HEK293T (cell line): ENCODE data around the gene RASAL3.

ENCODE experiments used
- CTCF ChIA-PET: fragments of 350-600 bp; formaldehyde crosslinking; extraction: SDS; loops from one replicate; lab custom pipeline; 2021; ENCODE audit warnings: antibody characterized with exemption, inconsistent platforms; lab: Yijun Ruan, JAX
- POLR2A ChIA-PET: fragments of 350-600 bp; formaldehyde crosslinking; extraction: SDS; loops from one replicate; lab custom pipeline; 2020; ENCODE audit warnings: antibody characterized with exemption, inconsistent platforms; lab: Yijun Ruan, JAX
- DNase-seq: peaks from one replicate; pipeline ENCODE4 v3.0.0; 2012; ENCODE audit warnings: mixed read lengths; ENCODE audit errors: extremely low spot score
- ARNT ChIP-seq: fragments of 450-650 bp; IDR thresholded peaks from 2 replicates; pipeline ENCODE4 v1.6.1; 2017; ENCODE audit warnings: mild to moderate bottlenecking
- BHLHE40 ChIP-seq: fragments of 450-650 bp; IDR thresholded peaks from 2 replicates; pipeline ENCODE4 v1.6.1; 2016; ENCODE audit warnings: mild to moderate bottlenecking, moderate library complexity, borderline replicate concordance
- CTBP1 ChIP-seq: fragments of 450-650 bp; IDR thresholded peaks from 2 replicates; pipeline ENCODE4 v1.6.1; 2016; ENCODE audit warnings: borderline replicate concordance
- ELF4 ChIP-seq: fragments of 450-650 bp; IDR thresholded peaks from 2 replicates; pipeline ENCODE4 v1.6.1; 2017; ENCODE audit warnings: antibody characterized with exemption
- FOXA1 ChIP-seq: fragments of 450-650 bp; IDR thresholded peaks from 2 replicates; pipeline ENCODE4 v1.6.1; 2016; ENCODE audit warnings: mild to moderate bottlenecking
- FOXK2 ChIP-seq: fragments of 450-650 bp; IDR thresholded peaks from 2 replicates; pipeline ENCODE4 v1.6.1; 2016; ENCODE audit warnings: mild to moderate bottlenecking
- FOXM1 ChIP-seq: fragments of 450-650 bp; IDR thresholded peaks from 2 replicates; pipeline ENCODE4 v1.6.1; 2017; ENCODE audit warnings: mild to moderate bottlenecking, borderline replicate concordance
- HDGF ChIP-seq: fragments of 450-650 bp; IDR thresholded peaks from 2 replicates; pipeline ENCODE4 v1.6.1; 2017; ENCODE audit warnings: antibody characterized with exemption, borderline replicate concordance
- L3MBTL2 ChIP-seq: fragments of 450-650 bp; conservative IDR thresholded peaks from 2 replicates; pipeline ENCODE4 v1.6.1; 2016; ENCODE audit warnings: mild to moderate bottlenecking
- LEF1 ChIP-seq: fragments of 450-650 bp; IDR thresholded peaks from 2 replicates; pipeline ENCODE4 v1.6.1; 2017; ENCODE audit warnings: mild to moderate bottlenecking, borderline replicate concordance
- NFRKB ChIP-seq: fragments of 450-650 bp; IDR thresholded peaks from 2 replicates; pipeline ENCODE4 v1.6.1; 2016; ENCODE audit warnings: mild to moderate bottlenecking, moderate library complexity
- PKNOX1 ChIP-seq: fragments of 450-650 bp; IDR thresholded peaks from 2 replicates; pipeline ENCODE4 v1.6.1; 2016
- SP1 ChIP-seq: fragments of 450-650 bp; IDR thresholded peaks from 2 replicates; pipeline ENCODE4 v1.6.1; 2017
- SUZ12 ChIP-seq: fragments of 450-650 bp; IDR thresholded peaks from 2 replicates; pipeline ENCODE4 v1.6.1; 2016; ENCODE audit warnings: mild to moderate bottlenecking
- TARDBP ChIP-seq: fragments of 450-650 bp; IDR thresholded peaks from 2 replicates; pipeline ENCODE4 v1.6.1; 2016
- ZNF384 ChIP-seq: fragments of 450-650 bp; IDR thresholded peaks from 2 replicates; pipeline ENCODE4 v1.6.1; 2016

Gene RASAL3

GRCh38 chr19:15456441-15456840 lies 7.9 kb downstream of the RASAL3 start:
- ChIA-PET CTCF (interaction anchor here (0.6 kb wide), 1 partner anchor 146 kb away, joined by 3 read pairs; no protein-coding TSS in a partner anchor), POLR2A (no interaction called here)
- TF ChIP-seq CTBP1 (no peak), BHLHE40 (no peak), ELF4 (no peak), L3MBTL2 (no peak), FOXM1 (no peak), PKNOX1 (no peak)
- no peak for DNase-seq

GRCh38 chr19:15455996-15456395 lies 8.3 kb downstream of the RASAL3 start:
- DNase-seq, result no peak
- ChIA-PET POLR2A (no interaction called here), CTCF (interaction anchor here (0.6 kb wide), 1 partner anchor 145 kb away, joined by 3 read pairs; no protein-coding TSS in a partner anchor)
- no peak for TF ChIP-seq ZNF384
- no peak for TF ChIP-seq FOXA1
- TF ChIP-seq ELF4, result no peak
- no peak for TF ChIP-seq CTBP1
- TF ChIP-seq NFRKB, result no peak
- no peak for TF ChIP-seq PKNOX1
- TF ChIP-seq FOXK2, result no peak
- no peak for TF ChIP-seq BHLHE40

GRCh38 chr19:15453906-15454860 lies 10.2 kb downstream of the RASAL3 start:
- TF ChIP-seq ARNT (no peak), PKNOX1 (no peak), L3MBTL2 (no peak), SUZ12 (no peak), FOXK2 (no peak), LEF1 (no peak), BHLHE40 (no peak), FOXM1 (no peak), SP1 (no peak), FOXA1 (no peak), ZNF384 (no peak), TARDBP (no peak), HDGF (no peak), NFRKB (no peak), ELF4 (no peak), CTBP1 (no peak)
- ChIA-PET POLR2A (no interaction called here), CTCF (no interaction called here)
- DNase-seq, result no peak

GRCh38 chr19:15453091-15453578 lies 11.2 kb downstream of the RASAL3 start:
- CTCF ChIA-PET, result interaction anchor here (0.6 to 1.3 kb wide), 3 partner anchors 95 to 202 kb away, joined by 3 to 4 read pairs (median 3); no protein-coding TSS in a partner anchor
- DNase-seq, result no peak
- TF ChIP-seq ARNT (no peak), TARDBP (no peak), LEF1 (no peak), HDGF (no peak), L3MBTL2 (no peak), ELF4 (no peak), BHLHE40 (no peak), PKNOX1 (no peak), SUZ12 (no peak), FOXA1 (no peak), FOXK2 (no peak), CTBP1 (no peak), SP1 (no peak)
- POLR2A ChIA-PET, result interaction anchor here (1.7 kb wide), 1 partner anchor 34 kb away, joined by 10 read pairs; the partner anchor contains the start of gene AKAP8L
